Mucosa of rectum (tissue), 2 donors: ENCODE results near the gene COG7.
A peak's percentile ranks its signal among the peaks of the same experiment; 100 is the strongest.
"Not testable (repeated sequence)": the region's sequence is repeated elsewhere in the genome, so short reads cannot be mapped to it uniquely, and the experiment has no call there.

ENCODE experiments used
- H3K27ac ChIP-seq, 2 donors: one replicate each; pipeline ENCODE4 v1.7.0; 2013; ENCODE audit warnings: inconsistent platforms in 2 of 2, low read depth in 2 of 2, low read length in 2 of 2
- H3K27me3 ChIP-seq, 2 donors: one replicate each; pipeline ENCODE4 v1.7.0; 2013; ENCODE audit warnings: low read length in 2 of 2; ENCODE audit not compliant: control insufficient read depth in 2 of 2, insufficient read depth in 2 of 2
- H3K36me3 ChIP-seq, 2 donors: one replicate each; pipeline ENCODE4 v1.7.0; 2013; ENCODE audit warnings: low read length in 2 of 2; ENCODE audit not compliant: control insufficient read depth in 2 of 2, insufficient read depth in 2 of 2
- H3K4me1 ChIP-seq, 2 donors: one replicate each; pipeline ENCODE4 v1.7.0; 2013; ENCODE audit warnings: low read length in 2 of 2, mild to moderate bottlenecking in 1 of 2; ENCODE audit not compliant: control insufficient read depth in 2 of 2, insufficient read depth in 2 of 2
- H3K4me3 ChIP-seq, 2 donors: one replicate each; pipeline ENCODE4 v1.7.0; 2013; ENCODE audit warnings: low read length in 2 of 2
- H3K9ac ChIP-seq, 2 donors: one replicate each; pipeline ENCODE4 v1.7.0; 2013; ENCODE audit warnings: low read length in 2 of 2, low read depth in 1 of 2, mild to moderate bottlenecking in 1 of 2
- H3K9me3 ChIP-seq, 2 donors: one replicate each; pipeline ENCODE4 v1.7.0; 2013; ENCODE audit warnings: low read length in 2 of 2; ENCODE audit not compliant: control insufficient read depth in 2 of 2
- donor health status: healthy.
- donor health status: Normal muscosa, but diverticular disease.

Gene COG7

GRCh38 chr16:23437542-23437941 lies 15.4 kb downstream of the COG7 start:
- H3K27ac ChIP-seq, H3K9ac ChIP-seq, H3K4me3 ChIP-seq, H3K27me3 ChIP-seq, H3K9me3 ChIP-seq: not testable (repeated sequence)
- peaks cover 14 to 30% of the 10 kb centered on the region in 2 donors for H3K36me3 ChIP-seq
- peaks cover 5 to 15% of the 10 kb centered on the region in 2 donors for H3K4me1 ChIP-seq

GRCh38 chr16:23436951-23437350 lies 16.0 kb downstream of the COG7 start:
- Histone ChIP-seq H3K4me3 (no peak overlapping the region), H3K4me1 (peaks cover 5 to 16% of the 10 kb centered on the region in 2 donors), H3K27ac (no peak overlapping the region), H3K36me3 (peaks cover 12 to 32% of the 10 kb centered on the region in 2 donors), H3K9ac (no peak overlapping the region), H3K9me3 (no peaks in the 10 kb centered on the region), H3K27me3 (no peaks in the 10 kb centered on the region)

- H3K27me3 ChIP-seq, result no peaks in the 10 kb centered on the region
- no peak overlapping the region for H3K4me3 ChIP-seq
- no peaks in the 10 kb centered on the region for H3K9me3 ChIP-seq
- no peak overlapping the region for H3K27ac ChIP-seq
- H3K9ac ChIP-seq, result no peak overlapping the region
- H3K4me1 ChIP-seq, result peaks cover 5 to 16% of the 10 kb centered on the region in 2 donors
- peaks cover 16 to 34% of the 10 kb centered on the region in 2 donors for H3K36me3 ChIP-seq
These were observed 17.5 kb downstream of the COG7 start for GRCh38 chr16:23435500-23435899.

- Histone ChIP-seq H3K4me1 (peaks cover 5 to 16% of the 10 kb centered on the region in 2 donors), H3K27ac (peak overlapping the region in 1 of 2 donors; percentile 84), H3K36me3 (peaks cover 22 to 37% of the 10 kb centered on the region in 2 donors), H3K27me3 (no peaks in the 10 kb centered on the region), H3K9ac (peak overlapping the region in 1 of 2 donors; percentile 27), H3K4me3 (no peak overlapping the region), H3K9me3 (no peaks in the 10 kb centered on the region)
These were observed 18.6 kb downstream of the COG7 start for GRCh38 chr16:23434380-23434779.

GRCh38 chr16:23433261-23433920 lies 19.6 kb downstream of the COG7 start:
- Histone ChIP-seq H3K27me3 (no peaks in the 10 kb centered on the region), H3K27ac (peak overlapping the region in 1 of 2 donors; percentile 84), H3K4me1 (peaks cover 5 to 16% of the 10 kb centered on the region in 2 donors), H3K9me3 (no peaks in the 10 kb centered on the region), H3K4me3 (peak overlapping the region in 1 of 2 donors; percentile 7), H3K9ac (peak overlapping the region in 1 of 2 donors; percentile 46), H3K36me3 (peaks cover 23 to 35% of the 10 kb centered on the region in 2 donors)

- peak overlapping the region in 1 of 2 donors; percentile 46 for H3K9ac ChIP-seq
- no peaks in the 10 kb centered on the region for H3K27me3 ChIP-seq
- peaks cover 5 to 16% of the 10 kb centered on the region in 2 donors for H3K4me1 ChIP-seq
- H3K27ac ChIP-seq, result peak overlapping the region in 1 of 2 donors; percentile 84
- no peaks in the 10 kb centered on the region for H3K9me3 ChIP-seq
- H3K4me3 ChIP-seq, result no peak overlapping the region
- peaks cover 26 to 35% of the 10 kb centered on the region in 2 donors for H3K36me3 ChIP-seq
These were observed 20.5 kb downstream of the COG7 start for GRCh38 chr16:23432176-23433128.

GRCh38 chr16:23428351-23428750 lies 24.6 kb downstream of the COG7 start:
- no peak overlapping the region for H3K27ac ChIP-seq
- H3K4me3 ChIP-seq, result no peak overlapping the region

GRCh38 chr16:23424292-23424958 lies 28.6 kb downstream of the COG7 start:
- Histone ChIP-seq H3K27ac (peak overlapping the region; percentile 70 to 91), H3K4me3 (no peak overlapping the region), H3K36me3 (peaks cover 4 to 6% of the 10 kb centered on the region in 2 donors), H3K4me1 (peaks cover 5 to 15% of the 10 kb centered on the region in 2 donors), H3K9ac (peak overlapping the region in 1 of 2 donors; percentile 67), H3K9me3 (no peaks in the 10 kb centered on the region), H3K27me3 (no peaks in the 10 kb centered on the region)

More at GRCh38 chr16:23428351-23428750, 24.6 kb downstream of the COG7 start:
- H3K27me3 ChIP-seq, result no peaks in the 10 kb centered on the region
- H3K4me1 ChIP-seq, result peaks cover 5 to 19% of the 10 kb centered on the region in 2 donors
- no peak overlapping the region for H3K9ac ChIP-seq
- no peaks in the 10 kb centered on the region for H3K9me3 ChIP-seq
- H3K36me3 ChIP-seq, result peaks cover 25 to 26% of the 10 kb centered on the region in 2 donors

- Histone ChIP-seq H3K27me3 (no peaks in the 10 kb centered on the region), H3K4me3 (no peak overlapping the region), H3K9me3 (no peaks in the 10 kb centered on the region), H3K36me3 (peaks cover 5 to 6% of the 10 kb centered on the region in 2 donors), H3K27ac (peak overlapping the region; percentile 85 to 91), H3K9ac (peak overlapping the region in 1 of 2 donors; percentile 58), H3K4me1 (peaks cover 5 to 15% of the 10 kb centered on the region in 2 donors)
These were observed 29.4 kb downstream of the COG7 start for GRCh38 chr16:23423496-23424049.
